ENCODE results near the gene CHPF2. TPM values are rescaled to one million over a fixed set of nuclear protein-coding genes. Genes with fewer than 3 reads are reported as not detected.

Gene CHPF2
- total and polyA plus RNA-seq, 2 experiments from 2014 or later, result 51.0 to 70.0 TPM

GRCh38 chr7:151231080-151231479 is 1.2 kb upstream of the CHPF2 start:
- Histone ChIP-seq H3K36me3 (replicated peaks; ENCODE audit: insufficient read depth, low read depth) (no peaks in the 10 kb centered on the region), H2AFZ (no peak overlapping the region), H3K4me3 (no peak overlapping the region), H3K9me2 (replicated peaks; ENCODE audit: insufficient read depth) (no peaks in the 10 kb centered on the region), H3K4me1 (ENCODE audit: insufficient read depth) (peaks cover 21% of the 10 kb centered on the region), H4K20me1 (ENCODE audit: insufficient read depth, poor library complexity, severe bottlenecking) (peaks cover 19% of the 10 kb centered on the region), H3K27ac (no peak overlapping the region), H3K9me3 (ENCODE audit: low read depth) (no peaks in the 10 kb centered on the region), H3K4me2 (no peak overlapping the region), H3K79me2 (peaks cover 52% of the 10 kb centered on the region), H3K27me3 (no peaks in the 10 kb centered on the region)
- 76% methylated on average over 1 of the region's 1 CpG for WGBS (ENCODE audit: low lambda C conversion rate, missing lambda C conversion rate)
- DNase-seq (ENCODE audit: low spot score), result no peak
- no peak for TF ChIP-seq CTCF (IDR thresholded peaks at IDR 0.05; ENCODE audit: poor library complexity)
- TF ChIP-seq EZH2 (IDR thresholded peaks at IDR 0.05; ENCODE audit: borderline replicate concordance), result no peak
- no peak for TF ChIP-seq EZH2phosphoT487 (IDR thresholded peaks at IDR 0.05; ENCODE audit: low read depth, severe bottlenecking, unreplicated experiment)

GRCh38 chr7:151232917-151233701 is 826 bp downstream of the CHPF2 start:
- Histone ChIP-seq H4K20me1 (ENCODE audit: insufficient read depth, poor library complexity, severe bottlenecking) (peaks cover 31% of the 10 kb centered on the region), H3K27ac (peak overlapping the region; percentile 82), H3K79me2 (peaks cover 50% of the 10 kb centered on the region), H2AFZ (peak overlapping the region; percentile 35), H3K36me3 (replicated peaks; ENCODE audit: insufficient read depth, low read depth) (no peaks in the 10 kb centered on the region), H3K9me2 (replicated peaks; ENCODE audit: insufficient read depth) (no peaks in the 10 kb centered on the region), H3K27me3 (no peaks in the 10 kb centered on the region), H3K4me2 (peak overlapping the region; percentile 90), H3K4me3 (peak overlapping the region; percentile 82), H3K9me3 (ENCODE audit: low read depth) (no peaks in the 10 kb centered on the region), H3K4me1 (ENCODE audit: insufficient read depth) (peaks cover 14% of the 10 kb centered on the region)
- WGBS (ENCODE audit: low lambda C conversion rate, missing lambda C conversion rate), result 11% methylated on average over 36 of the region's 36 CpGs
- DNase-seq (ENCODE audit: low spot score), result peak; percentile 80
- TF ChIP-seq EZH2phosphoT487 (IDR thresholded peaks at IDR 0.05; ENCODE audit: low read depth, severe bottlenecking, unreplicated experiment) (no peak), CTCF (IDR thresholded peaks at IDR 0.05; ENCODE audit: poor library complexity) (no peak), EZH2 (IDR thresholded peaks at IDR 0.05; ENCODE audit: borderline replicate concordance) (no peak)

DNA sequence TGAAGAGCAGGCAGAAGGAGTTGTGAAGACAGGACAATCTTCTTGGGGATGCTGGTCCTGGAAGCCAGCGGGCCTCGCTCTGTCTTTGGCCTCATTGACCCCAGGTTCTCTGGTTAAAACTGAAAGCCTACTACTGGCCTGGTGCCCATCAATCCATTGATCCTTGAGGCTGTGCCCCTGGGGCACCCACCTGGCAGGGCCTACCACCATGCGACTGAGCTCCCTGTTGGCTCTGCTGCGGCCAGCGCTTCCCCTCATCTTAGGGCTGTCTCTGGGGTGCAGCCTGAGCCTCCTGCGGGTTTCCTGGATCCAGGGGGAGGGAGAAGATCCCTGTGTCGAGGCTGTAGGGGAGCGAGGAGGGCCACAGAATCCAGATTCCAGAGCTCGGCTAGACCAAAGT is 1.5 kb downstream of the CHPF2 start:
- Histone ChIP-seq H3K4me1 (ENCODE audit: insufficient read depth) (peaks cover 8% of the 10 kb centered on the region), H2AFZ (no peak overlapping the region), H3K9me3 (ENCODE audit: low read depth) (no peaks in the 10 kb centered on the region), H3K27ac (no peak overlapping the region), H3K36me3 (replicated peaks; ENCODE audit: insufficient read depth, low read depth) (no peaks in the 10 kb centered on the region), H4K20me1 (ENCODE audit: insufficient read depth, poor library complexity, severe bottlenecking) (peaks cover 31% of the 10 kb centered on the region), H3K4me2 (peak overlapping the region; percentile 90), H3K9me2 (replicated peaks; ENCODE audit: insufficient read depth) (no peaks in the 10 kb centered on the region), H3K79me2 (peaks cover 53% of the 10 kb centered on the region), H3K4me3 (no peak overlapping the region), H3K27me3 (no peaks in the 10 kb centered on the region)
- no peak for TF ChIP-seq EZH2phosphoT487 (IDR thresholded peaks at IDR 0.05; ENCODE audit: low read depth, severe bottlenecking, unreplicated experiment)
- TF ChIP-seq CTCF (IDR thresholded peaks at IDR 0.05; ENCODE audit: poor library complexity), result no peak
- TF ChIP-seq EZH2 (IDR thresholded peaks at IDR 0.05; ENCODE audit: borderline replicate concordance), result no peak
- DNase-seq (ENCODE audit: low spot score), result no peak
- WGBS (ENCODE audit: low lambda C conversion rate, missing lambda C conversion rate), result 93% methylated on average over 9 of the region's 9 CpGs
